ENCODE data around the gene AGRN.

Gene AGRN

DNA sequence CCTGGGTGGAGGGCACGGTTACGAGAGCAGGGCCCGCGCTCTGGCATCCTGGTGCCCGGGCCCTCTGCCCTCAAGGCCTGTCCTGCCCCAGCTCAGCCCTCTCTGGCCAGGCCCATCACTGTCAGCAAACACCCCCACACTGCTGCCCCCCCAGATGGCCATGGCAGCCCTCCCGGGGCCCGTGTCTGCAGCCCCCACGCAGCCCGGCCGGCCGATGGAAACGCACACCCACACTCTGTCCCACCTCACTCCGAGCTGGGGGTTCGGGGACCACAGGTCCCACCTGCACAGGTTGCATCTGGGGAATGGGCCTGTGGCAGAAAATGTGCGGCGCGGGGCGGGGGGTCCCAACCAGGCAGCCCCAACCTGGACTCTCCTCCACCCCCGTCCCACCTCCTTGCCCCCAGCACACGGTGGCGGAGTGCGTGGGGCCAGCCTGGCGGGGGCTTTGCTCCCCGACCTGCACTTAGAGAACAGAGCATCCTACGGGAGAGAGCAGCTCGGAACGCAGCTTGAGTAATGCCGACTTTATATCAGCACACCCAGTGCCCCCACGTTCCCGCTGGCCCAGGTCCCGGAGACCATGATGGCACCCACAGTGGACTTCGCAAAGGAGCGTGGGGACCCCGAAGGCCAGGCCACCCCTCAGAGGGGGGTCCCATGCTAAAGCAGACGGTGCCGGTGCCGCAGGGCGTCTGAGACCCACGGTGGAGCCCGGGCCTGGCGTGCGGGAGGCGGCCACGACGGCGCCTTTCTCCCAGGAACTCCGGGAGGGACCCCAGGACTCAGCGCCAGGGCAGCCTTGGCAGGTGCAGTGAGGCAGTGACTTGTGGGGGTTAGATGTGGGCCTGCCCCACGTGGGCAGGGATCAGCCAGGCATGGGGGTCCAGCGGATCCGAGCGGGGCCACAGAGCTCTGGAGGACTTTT, 61.7 kb downstream of the AGRN start:
- no peak for DNase-seq (ENCODE audit: low spot score)

DNA sequence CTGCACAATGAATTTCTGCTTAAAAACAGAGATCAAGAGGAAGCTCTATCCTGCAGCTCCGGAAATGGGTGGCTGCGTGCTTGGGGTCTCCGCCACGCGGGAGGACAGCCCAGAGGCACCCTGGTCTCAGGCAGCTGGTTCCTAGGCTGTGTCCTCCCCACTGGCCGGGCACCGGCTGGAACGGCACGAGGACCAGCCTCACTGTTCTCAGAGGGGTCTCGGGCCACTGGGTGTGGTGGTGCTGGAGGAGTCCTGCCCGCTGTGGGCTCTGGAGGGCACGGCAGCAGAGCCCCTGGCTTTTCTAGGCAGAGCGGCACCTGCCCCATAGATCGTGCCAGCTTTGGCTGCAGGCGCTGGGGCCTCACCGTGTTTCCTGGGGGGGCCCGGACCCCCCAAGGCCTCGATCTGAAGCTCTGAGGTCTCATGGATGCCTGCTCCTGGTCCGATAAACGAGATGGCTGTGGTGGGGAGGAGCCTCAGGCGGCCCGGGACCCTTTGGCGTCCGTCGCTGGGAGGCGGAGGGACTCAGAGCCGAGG, 62.4 kb downstream of the AGRN start:
- no peak for DNase-seq (ENCODE audit: low spot score)

DNA sequence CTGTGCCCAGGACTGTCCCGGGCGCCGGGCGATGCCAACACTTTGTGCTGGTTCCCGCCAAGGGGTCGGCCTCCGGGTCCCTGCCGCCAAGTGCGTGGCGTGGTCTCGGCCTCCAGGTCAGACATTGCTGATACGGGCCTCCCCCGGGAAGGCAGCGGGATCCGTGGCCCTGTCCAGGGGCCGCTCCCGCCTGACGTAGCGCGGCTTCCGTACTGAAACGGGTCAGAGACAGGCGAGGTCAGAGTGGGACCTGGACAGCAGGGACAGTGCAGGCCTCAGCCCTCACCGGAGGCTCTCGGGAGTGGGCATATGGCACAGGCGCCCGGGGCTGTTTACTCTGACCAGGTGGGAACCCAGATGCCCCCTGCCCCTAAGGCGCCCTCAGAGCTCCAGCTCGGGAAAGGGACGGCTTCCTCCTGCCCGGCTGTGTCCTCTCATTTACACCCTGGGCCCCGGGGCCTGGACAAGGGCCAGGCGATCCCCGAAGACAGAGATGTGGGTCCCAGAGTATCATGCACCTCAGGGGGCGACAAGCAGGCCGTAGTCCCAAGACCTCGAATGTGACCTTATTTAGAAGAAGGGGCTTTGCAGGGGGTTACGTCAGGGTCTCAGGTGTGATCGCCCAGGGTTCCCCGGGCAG, 63.0 kb downstream of the AGRN start:
- no peak for DNase-seq (ENCODE audit: low spot score)

DNA sequence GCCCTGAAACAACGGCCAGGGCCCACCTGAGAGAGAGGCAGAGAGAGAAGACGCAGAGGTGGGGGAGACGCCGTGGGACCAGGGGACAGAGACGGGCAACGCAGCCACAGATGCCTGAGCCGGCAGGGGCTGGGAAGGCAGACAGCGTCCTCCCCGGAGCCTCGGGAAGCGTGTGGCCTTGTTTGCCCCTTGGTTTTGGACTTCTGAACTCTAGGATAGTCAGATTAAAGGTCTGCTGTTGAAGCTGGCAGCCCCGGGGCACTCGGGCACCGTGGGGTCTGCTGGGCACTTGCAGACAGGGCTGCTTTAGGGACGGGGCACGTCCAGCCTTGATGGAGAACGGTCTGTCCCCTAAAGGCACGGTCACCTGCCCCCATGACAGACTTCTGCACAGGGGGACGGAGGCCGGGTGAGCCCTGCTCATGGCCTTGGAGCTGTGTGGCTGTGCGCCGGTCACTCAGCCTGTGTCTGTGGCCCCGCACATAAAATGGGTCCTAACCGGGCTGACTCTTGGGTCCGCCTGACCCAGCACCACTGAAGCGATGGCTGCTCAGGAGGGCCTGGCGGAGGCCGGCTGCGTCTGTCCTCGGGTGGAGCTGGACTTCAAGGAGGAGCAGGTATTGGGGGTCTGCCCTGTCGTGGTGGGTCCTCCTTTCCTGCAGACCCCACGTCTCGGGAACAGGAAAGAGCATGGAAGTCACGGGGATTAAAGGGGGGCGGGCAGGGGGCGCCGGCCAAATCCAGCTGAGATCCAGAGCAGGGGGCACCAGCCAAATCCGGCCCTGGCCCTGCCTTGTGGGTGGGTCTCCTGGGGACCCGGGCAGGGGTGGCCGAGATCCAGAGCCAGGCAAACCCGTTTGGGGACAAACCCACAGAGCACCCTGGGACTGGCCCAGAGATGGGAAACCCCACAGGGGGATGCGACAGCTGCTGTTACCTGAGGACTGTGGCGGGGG, 63.8 kb downstream of the AGRN start:
- DNase-seq (ENCODE audit: low spot score) = no peak

DNA sequence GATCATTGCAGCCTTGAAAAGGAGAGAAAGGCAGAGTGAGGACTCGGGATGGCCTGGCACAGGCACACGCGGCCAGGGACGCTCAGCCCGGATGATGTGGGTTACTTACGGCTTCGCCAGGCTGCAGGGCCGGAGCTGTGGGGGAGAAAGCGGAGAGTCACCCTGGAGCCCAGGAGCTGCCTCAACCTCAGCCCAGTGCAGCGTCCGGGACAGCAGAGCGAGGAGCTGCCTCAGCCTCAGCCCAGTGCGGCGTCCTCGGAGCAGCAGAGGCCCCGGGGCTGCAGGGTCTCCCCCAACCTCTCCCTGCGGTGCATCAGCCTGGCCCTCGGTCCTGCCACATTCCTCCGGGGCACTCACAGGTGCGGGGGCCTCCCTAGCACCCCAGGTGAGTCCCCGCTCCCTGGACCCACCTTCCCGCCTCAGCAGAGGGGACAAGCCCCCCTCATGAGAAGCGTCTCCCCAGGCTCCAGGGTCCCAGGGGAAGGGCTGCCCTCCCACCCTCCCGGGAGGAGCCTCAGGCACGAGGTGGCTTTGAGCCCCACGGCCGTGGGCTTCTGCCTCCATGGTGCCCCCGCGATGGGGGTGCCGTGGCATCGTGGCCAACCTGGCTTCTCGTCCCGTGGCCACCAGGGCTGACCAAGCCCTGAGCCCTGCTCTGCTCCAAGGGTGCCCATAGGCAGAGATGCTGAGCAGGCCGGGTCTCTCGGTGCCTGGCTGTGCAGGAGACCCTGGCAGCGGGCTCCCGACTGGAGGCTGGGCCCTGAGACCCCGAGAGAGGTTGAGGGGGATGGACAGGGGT, 64.7 kb downstream of the AGRN start:
- no peak for DNase-seq (ENCODE audit: low spot score)

DNA sequence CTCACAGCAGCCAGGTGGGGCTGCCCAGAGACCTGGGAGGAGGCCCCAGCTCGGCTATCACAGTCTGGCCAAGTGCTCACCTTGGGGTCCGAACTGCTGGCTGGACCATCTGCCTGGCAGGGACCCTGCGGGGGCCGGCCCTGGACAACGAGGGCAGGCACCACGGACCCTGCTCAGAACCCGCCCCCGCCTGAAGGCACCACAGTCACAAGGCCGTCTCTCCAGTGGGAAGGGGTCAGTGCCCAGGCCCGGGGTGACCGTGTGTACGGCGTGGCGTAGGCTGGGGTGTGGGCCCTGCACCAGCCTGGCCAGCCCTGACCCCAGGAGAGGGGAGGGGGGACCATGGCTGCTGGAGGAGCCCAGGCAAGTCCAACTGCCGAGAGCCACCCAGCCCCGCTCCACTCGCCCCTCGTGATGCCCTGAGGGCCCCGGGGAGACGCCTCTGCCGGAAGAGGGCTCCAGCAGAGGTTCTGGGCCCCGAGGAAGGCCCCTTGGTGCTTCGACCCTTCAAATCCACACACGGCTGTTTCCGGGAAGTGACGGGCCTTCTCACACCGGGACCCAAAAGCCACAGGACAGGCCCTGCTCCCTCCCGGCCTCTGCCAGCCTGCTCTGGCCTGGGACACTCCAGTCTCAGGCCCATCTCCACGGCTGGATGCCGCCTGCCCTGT, 65.4 kb downstream of the AGRN start:
- DNase-seq (ENCODE audit: low spot score) = no peak

DNA sequence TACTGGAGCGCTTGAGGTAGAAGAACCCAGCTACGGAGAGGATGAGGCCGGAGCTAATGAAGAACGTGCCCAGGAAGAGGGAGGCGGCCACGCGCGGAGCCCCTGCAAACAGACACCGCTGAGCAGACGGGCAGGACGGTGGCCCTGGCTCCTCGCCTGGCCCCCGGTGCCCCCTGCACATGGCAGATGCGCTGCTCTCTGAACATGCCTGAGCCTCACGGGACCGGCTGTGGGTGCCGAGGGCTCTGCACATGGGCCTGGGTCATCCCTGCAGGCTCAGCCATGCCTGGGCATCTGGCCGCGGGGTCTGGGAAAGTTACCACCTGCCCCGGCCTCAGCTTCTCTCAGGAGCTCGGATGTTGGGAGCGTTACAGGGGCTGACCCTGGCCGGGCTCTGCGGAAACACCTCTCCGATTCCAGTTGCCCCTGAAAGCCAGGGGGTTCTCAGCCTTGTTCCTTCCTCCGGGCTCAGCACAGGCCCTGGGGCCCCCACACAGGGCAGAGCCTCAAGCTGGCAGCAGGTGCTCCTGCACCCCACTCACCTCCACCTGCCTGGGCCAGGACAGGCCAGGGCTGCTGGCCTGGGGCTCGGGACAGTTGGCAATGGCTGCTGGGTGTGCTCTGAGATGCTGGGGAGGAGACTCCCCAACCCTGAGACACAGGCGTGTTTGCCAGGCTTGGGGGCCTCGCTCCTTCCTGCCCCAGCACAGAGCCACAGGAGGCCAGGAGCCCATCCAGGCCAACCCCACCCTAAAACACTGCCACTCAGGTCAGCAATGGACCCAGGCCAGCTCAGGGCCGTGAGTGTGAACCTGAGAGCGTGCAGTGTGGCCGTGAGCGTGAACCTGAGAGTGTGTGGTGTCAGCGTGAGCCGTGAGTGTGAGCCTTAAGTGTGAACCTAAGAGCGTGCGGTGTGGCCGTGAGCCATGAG, 66.3 kb downstream of the AGRN start:
- no peak for DNase-seq (ENCODE audit: low spot score)

DNA sequence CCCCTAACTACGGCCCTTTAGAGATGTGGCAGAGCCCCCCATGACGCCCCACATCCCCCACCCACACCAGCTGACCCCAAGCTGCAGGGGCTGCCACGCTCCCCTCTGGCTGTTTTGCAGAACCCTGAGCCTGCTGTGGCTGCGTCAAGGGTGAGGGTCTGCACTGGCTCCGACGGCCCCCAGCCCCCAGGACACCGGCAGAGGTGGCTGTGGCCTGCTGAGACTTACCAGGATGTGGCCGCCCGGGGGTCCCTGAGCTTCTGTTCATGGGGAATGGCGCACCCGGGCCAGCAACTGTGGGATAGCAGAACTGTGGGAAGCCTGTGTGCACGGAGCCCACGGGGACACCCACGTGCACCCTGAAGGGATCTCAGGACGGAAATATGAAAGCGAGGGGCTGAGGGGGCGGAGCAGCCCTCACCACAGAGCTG, 67.0 kb downstream of the AGRN start:
- DNase-seq (ENCODE audit: low spot score) = no peak

DNA sequence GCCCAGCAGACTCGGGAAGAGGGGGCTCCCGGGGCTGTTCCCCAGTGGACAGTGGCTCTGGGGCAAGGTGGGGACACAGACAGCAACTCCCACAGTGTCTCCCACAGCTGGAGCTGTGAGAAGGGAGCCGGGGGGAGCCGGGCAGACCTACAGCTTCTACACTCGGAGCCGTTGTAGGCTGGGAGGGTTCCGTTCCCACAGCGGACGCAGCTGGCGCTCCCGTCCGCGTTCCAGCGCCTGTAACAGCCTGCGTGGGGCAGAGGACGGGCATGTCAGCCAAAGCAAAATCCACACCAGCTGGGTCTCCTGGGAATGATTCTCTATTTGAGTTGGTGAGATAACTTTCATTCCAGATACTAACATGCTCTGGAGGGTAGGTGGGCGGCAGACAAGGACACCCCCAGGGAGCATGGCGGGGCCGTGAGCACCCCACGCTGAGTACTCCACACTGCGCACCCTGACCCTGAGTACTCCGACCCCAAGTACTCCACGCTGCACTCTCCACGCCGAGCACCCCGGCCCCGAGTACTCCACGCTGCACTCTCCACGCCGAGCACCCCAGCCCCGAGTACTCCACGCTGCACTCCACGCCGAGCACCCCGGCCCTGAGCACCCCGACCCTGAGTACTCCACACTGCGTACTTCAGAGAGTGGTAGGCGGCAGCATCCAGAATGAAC, 67.6 kb downstream of the AGRN start:
- DNase-seq (ENCODE audit: low spot score) = peak; percentile 9

DNA sequence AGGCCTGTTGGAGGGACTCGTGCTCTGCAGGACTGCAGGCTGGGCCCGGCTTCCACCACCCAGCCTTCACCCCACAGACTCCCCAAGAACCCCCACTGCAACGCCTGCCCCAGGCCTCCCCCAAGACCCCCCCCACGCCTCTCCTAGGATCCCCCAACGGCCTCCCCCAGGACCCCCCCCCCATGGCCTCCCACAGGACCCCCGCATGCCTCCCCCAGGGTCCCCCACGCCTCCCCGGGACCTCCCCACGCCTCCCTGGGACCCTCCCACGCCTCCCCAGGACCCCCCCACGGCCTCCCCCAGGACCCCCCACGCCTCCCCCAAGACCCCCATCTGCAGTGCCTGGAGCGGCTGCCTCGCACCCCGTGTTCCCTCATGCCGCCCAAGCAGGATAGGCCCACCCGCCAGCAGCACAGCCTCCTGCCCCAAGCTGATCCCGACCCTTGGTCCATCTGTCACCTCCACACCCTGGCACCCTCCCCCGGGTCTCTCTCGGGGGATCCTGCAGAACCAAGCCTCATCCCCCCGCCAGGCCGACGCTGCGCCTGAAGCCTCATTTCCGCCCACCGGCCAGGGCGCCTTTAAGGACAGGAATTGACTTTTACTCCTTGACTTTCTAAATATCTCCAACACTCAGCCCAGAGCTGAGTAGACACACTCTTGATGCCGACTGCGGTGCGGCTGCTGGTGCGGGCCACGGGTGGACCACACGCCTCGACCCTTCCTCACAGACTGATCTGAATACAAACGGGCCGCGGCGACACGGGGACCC, 68.3 kb downstream of the AGRN start:
- peak; percentile 16 for DNase-seq (ENCODE audit: low spot score)

DNA sequence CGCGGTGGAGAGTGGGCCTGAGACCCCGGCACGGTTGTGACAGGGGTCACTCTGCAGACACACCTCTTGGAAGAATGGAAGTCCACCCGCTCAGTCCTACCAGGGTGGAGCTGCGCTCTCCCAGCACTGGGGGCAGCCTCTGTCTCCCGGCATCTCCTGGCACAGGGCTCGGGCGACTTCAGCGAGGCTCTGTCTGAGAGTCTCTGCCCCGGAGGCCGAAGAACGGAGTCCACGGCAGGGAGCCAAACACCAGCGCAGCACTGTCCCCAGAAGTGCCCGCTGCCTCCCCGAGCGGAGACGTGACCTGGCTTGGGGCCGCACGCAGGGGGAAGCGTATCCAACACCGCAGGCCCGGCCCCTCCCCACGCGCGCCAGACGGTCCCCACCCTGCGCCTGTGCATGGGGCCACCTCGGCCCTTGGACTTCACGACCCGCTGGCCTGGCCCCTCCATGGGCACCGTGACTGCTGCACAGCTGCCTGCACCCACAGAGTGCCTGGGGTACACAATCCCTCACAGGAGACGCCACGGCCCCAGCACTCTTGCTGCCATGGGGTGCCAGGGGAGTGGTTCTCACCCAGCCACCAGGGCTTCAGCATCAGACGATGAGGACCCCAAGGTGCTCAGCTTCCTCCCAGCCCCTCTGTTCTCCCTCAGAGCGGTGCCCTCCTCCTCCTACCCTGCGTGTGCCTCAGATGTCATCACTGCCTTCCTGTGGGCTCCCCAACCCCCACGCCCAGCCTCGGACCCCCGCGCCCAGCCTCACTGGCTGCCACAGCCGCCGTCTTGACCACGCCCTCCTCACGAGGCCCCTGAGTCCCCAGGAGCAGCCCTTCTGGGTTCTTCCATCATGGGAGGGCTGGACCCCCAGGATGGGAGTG, 69.1 kb downstream of the AGRN start:
- DNase-seq (ENCODE audit: low spot score) = no peak

DNA sequence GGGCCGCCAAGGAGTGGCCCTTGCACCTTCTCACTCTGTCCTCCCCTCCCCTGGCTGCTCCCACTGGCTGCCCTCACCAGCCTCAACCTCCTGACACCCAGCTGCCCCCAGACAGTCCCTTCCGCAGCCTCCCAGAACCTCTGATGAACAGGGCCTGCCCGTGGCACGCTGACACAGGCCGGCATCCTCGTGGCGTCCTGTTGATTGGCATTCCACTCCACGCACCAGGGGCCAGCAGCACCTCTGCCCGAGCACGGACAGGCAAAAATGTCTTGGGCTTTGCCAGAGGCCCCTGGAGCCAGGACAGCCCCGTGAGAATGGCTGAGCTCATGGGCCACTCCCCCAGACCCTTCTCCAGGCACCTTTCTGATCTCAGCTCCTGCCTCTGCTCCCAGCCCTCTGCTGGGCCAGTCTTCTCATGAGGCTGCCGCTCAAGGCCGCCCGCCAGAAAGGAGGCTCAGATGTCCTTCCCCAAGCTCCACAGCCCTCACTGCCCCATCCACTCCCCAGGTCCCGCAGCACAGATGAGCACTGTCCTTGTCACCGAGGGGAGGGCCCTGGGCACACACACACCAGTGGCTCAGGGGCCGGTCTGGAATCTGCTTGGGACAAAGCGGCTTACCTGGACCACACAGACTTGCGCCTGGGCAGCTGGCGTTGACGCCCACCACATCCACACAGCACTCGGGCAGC, 70.0 kb downstream of the AGRN start:
- no peak for DNase-seq (ENCODE audit: low spot score)

DNA sequence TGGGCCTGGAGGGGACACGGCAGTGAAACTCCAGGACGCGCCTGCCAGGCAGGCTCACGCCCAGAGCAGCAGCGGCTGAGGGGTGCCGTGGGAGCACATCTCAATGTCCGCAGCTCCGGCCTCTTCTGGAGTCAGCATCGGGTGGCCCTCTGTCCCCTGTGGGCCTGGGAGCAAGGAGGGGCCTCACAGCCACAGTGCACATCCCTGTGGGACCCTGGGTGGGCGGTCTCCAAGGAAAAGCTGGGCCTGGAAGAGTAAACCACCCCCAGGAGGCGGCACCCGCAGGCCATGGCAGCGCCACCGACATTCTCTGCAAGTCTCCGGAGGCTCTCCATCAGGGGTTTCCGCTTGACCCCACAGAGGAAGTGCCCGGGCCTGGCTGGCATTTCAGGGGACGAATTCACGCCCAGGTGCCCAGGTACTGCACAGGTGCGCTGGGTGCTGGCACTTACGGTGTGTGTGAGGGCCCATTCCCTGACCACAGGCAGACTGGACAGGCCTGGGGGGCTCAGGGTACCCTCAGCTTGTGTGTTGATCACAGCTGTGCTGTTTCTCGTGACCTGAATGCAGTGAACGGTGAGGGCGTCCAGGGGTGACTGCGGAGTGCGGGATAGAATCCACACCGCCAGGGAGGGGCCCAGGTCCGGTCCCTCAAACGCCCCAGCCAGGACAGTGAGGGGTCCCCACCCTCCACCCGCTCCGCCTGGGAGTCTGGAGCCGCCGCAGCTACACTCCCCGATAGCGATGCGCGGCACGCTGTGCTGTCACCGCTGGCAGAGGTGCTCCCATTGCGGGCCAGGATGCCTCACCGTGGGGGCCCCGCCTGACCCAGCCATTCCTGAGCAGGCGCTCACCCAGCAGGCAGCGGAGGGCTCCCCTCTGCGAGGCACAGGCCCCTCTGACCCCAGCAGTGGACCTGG, 70.8 kb downstream of the AGRN start:
- DNase-seq (ENCODE audit: low spot score) = no peak

DNA sequence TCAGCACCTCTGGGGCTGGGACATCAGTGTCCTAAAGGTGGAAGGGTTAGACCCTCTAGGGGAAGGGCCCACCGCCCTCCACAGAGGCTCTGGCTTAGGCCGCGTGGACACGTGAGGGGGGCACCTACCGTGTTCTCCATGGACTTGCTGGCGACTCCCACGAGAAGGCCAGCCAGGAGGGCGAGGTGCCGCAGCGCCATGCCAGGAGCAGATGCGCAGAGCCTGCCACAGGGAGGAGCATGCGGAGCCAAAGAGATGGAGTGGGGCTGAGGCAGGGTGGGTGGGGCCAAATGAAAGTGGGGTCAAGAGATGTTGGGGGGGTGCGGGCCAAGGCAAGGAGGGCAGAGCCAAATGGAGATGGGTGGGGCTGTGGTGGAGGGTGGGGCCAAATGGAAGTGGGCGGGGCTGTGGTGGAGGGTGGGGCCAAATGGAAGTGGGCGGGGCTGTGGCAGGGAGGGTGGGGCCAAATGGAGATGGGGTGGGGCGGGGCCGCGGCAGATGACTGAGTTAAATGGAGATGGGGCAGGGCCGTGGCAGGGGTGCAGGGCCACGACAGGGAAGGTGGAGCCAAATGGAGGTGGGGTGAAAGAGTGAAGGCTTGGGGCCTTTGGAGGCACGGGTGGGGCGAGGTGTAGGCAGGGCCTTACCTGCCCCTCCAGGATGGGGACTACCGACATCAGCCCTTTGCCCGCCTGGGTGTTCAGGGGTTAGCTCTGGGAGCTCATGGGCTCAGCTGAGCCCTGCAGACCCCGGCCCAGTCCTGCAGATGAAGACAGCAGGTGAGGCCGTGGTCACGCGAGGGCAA, 71.6 kb downstream of the AGRN start:
- DNase-seq (ENCODE audit: low spot score) = no peak

Measured in AG08396 (cell line).